HG03565 (cell line): ENCODE data around the gene ZNRF3.
"Not testable (repeated sequence)": the region's sequence is repeated elsewhere in the genome, so short reads cannot be mapped to it uniquely, and the experiment has no call there.

Source experiments
- ATAC-seq: cut with Tn5 transposase; IDR thresholded peaks from one replicate; pipeline ENCODE4 v1.9.1; 2021; ENCODE audit warnings: mild to moderate bottlenecking, moderate library complexity; ENCODE audit not compliant: unreplicated experiment

Gene ZNRF3

DNA sequence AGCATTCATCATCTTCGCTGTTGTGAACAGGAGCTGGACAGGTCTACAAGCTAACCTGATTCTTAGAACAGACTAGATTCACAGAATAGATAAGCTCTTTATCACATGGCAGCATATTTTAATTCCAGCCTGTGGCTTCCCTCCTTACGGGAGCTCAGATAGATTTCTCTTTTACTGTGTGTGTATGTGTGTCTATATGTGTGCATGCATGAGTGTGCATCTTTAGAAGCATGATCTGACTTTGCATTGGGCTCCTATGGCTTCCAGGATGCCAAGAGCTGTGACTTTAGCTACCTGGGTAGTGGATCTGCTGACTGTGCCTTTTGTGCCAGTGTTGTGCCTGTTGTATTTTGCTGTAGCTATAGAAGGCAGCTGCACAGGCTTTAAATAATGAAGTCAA lies 44.3 kb downstream of the ZNRF3 start:
- no peak for ATAC-seq

GRCh38 chr22:28929197-28929596 lies 45.8 kb downstream of the ZNRF3 start:
- ATAC-seq, result no peak

GRCh38 chr22:28930357-28931007 lies 47.1 kb downstream of the ZNRF3 start:
- ATAC-seq, result no peak

DNA sequence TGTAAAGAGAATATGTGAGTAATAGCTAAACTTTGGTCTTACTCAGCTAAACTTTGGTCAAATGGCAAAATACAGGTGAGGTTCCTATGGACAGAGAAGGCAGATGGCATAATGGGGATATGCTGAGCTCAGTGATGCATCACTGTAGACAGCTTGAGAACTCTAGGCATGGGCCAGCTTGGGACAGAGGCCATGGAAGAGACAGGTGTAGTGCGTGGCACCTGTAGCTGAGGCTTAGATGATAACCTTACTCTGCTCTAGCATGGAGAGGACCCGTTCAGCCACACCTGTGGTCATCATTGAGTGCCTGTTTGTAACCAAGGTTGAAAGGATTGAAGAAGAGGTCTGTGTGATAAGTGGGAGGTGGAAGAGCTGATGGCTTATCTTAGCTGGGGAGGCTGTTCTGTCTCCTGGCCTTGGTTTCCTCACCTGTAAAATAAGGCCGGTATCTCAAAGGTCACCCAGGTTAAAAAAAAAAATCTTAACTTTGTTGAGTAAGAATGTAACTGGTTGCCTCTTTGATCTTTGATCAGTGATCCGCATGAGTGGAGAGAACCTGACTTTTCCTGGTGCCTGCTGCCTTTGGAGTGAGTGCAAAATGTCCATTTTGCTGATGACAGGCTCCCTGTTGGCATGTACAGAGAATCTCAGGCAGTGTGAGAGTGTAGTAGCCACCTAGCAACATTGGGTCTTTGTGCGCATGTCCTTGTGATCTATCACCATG lies 48.6 kb downstream of the ZNRF3 start:
- no peak for ATAC-seq

DNA sequence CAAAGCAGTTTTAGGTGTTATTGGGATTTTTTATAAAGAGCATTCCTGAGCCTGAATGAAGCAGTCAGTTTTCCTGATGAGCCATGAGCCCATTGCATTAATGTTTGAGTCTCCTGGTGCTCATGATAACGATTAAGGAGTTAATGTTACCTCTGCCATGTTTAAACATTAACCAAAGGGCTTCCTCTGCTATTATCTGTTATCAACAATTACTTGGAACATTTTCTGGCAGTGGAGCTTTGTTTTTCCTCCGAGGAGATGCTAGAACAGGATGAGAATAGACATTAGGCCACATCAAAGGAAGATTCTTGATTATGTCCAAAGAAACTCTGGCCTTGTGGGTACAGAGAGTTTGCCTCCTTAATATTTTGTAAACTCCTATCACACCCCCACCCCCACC lies 49.9 kb downstream of the ZNRF3 start:
- ATAC-seq, result no peak

GRCh38 chr22:28934026-28934425 lies 50.7 kb downstream of the ZNRF3 start:
- ATAC-seq, result no peak

DNA sequence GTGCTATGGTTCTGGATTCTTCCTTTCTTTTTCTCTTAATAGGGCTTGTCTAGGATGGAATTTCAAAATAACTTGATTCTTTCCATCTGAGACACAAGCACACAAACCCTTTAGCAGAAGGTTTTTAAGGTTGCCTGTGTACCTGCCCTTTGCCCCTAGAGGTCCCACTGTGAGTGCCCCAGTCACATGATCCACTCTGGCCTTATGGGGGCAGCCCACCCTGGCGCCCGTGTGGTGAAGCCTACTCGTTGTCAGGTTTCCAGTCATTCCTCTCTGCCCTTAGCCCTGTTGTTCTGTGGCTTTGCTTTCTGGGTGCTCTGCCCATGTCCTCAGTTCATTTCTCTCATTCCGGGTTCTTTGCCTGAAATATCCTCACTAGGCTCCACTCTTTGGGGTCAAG lies 51.8 kb downstream of the ZNRF3 start:
- no peak for ATAC-seq

- no peak for ATAC-seq
These were observed 52.3 kb downstream of the ZNRF3 start for GRCh38 chr22:28935713-28936112.

- no peak for ATAC-seq
These were observed 52.8 kb downstream of the ZNRF3 start for GRCh38 chr22:28936200-28936599.

DNA sequence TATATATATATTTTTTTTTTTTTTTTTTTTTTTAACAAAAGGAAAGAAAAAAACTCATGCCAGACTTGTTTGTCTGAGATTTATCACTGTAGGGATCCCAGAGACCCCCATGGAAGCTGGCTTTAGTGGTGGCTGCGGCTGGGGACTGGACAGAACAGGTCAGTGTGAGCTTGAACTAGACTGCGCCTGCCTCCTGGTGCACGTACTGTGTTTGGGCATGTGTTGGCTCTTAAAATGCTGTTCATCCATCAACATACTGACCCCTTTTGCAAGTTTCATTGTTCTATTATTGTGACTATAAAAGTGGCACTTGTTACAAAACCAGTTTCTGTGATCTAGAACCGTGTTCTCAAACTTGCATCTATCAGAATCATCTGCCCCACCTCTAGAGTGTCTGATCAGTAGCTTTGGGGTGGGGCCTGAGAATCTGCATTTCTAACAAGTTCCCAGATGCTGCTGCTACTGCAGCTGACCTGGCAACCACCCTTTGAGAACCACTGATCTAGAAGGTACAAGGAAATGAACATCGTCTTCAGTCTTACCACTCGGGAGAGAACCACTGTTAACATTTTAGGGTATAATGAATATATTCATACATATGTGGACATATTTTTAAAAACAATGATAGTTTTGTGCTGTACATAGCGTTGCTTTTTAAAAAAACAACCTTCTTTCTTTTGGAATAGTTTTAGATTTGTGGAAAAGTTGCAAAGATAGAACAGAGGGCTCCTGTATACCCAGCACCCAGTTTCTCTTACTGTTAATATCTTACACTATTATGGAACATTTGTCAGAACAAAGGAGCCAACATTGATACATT lies 54.0 kb downstream of the ZNRF3 start:
- ATAC-seq, result no peak

GRCh38 chr22:28938286-28938833 lies 55.0 kb downstream of the ZNRF3 start:
- no peak for ATAC-seq

DNA sequence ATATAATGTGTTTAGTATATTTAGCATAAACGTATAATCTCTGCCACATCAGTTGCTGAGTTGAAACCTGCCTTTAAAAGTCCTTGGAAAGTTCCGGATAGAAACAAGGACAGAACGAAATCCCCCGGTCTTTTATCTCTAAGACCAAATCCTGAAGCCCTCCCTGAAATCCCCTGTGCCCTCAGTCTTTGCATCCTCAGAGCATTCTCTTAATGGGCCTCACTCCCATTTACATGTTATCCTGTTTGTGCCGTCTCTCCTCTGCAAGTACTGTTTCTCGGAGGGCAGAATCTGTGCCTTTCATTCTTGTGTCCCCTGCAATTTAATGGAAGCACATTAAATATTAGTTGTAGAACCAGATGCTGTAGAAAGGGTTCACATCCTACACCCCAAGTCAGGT lies 56.0 kb downstream of the ZNRF3 start:
- no peak for ATAC-seq

- no peak for ATAC-seq
These were observed 56.6 kb downstream of the ZNRF3 start for GRCh38 chr22:28939932-28940331.

DNA sequence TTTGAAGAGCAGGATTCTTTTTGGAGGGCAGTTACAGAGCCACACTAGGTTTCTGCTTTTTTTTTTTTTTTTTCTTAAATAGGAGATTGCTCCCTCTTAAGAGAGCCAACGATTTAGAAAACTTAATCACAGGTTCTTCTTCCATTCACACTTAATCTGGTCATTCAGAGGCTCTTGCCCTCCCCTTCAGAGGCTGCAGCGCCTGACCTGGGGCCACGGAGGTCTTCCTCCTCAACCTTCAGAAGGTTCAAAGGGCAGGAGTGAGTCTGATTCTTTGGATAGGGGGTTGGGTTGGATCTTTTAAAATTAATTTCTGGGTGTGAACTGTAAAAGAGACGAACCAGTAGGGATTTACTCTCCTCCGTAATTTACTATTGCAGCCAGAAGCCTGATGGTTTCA lies 57.1 kb downstream of the ZNRF3 start:
- ATAC-seq, result no peak

DNA sequence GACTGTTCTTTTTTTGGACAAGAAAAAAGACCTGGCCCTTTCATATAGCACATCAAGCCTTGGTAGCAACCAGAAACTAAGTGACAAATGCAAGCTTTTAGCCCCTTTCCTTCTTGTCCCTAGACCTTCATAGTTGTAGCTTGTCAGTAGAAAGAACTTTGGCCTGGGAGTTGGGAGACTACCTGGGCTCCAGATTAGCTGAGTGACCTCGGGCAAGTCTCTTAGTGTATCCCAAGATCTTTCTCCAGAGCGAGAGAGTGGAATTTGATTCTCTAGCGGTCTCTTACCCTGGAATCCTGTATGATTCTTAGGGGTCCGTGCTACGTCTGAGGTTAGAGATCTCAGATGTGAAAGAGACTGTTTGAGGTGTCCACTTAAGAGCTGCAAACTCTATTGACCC lies 59.0 kb downstream of the ZNRF3 start:
- ATAC-seq, result no peak

GRCh38 chr22:28942801-28943500 lies 59.6 kb downstream of the ZNRF3 start:
- ATAC-seq, result no peak

DNA sequence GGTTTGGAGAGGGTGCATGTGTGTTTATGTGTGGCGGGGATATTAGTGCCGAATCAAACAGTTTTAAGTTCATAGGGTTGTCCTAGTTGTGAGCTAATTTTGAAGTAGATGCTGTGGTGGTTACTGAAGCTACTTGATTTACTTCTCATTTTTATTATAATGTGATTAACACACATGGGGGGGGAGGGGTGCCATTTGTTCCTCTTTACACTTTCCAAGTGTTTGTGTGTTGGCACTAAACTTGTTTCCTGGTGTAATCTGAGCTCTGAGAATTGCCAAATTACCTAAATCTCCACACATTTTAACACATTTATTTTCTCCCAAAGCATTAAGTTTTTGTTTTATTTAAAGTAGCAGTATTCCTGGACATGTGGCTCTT lies 60.1 kb downstream of the ZNRF3 start:
- no peak for ATAC-seq

DNA sequence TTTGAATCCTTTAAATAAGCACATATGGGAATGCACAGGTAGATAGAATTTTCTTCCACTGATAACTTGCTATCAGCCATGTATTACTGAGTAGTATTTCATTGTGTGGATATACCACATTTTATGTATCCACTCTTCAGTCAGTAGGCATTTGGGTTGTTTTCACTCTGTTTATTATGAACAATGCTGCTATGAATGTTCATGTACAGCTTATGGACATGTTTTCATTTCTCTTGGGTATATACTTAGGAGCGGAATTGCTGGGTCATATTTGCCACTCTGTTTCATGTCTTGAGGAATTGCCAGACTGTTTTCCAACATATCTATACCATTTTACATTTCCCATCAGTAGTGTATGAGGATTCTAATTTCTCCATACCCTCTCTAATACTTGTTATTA lies 63.8 kb downstream of the ZNRF3 start:
- ATAC-seq, result no peak

- ATAC-seq, result no peak
These were observed 65.1 kb downstream of the ZNRF3 start for GRCh38 chr22:28948424-28948823.

DNA sequence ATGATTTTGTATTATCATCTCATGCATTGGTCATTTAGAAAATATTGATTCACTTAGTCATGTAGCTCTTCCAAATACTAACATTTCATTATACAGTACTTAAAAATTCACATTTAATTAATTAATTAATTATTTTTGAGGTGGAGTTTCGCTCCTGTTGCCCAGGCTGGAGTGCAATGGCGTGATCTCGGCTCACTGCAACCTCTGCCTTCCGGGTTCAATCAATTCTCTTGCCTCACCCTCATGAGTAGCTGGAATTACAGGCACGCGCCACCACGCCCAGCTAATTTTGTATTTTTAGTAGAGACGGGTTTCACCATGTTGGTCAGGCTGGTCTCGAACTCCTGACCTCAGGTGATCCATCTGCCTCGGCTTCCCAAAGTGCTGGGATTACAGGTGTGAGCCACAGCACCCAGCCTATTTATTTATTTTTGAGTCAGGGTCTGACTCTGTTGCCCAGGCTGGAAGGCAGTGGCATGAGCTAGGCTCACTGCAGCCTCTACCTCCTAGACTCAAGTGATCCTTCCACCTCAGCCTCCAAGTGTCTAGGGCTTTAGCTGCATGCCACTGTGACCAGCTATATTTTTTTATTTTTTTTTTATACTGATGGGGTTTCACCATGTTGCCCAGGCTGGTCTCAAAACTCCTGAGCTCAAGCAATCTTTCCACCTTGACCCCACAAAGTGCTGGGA lies 65.6 kb downstream of the ZNRF3 start:
- ATAC-seq, result not testable (repeated sequence)
